Activated naive CD4-positive, alpha-beta T cell treated with anti-CD3 and anti-CD28 coated beads, Interleukin-2, amount 10 ng/mL, durations not matched to agents 7 days and 5 days (primary cell): ENCODE data around the gene LRRC38.
"Not testable (repeated sequence)": the region's sequence is repeated elsewhere in the genome, so short reads cannot be mapped to it uniquely, and the experiment has no call there.

Experiments used
- CTCF ChIA-PET: fragments of 350-600 bp; sonication (Branson Sonifier 250); formaldehyde crosslinking; loops from one replicate; lab custom pipeline; 2021; ENCODE audit warnings: antibody characterized with exemption; lab: Charles Lee
- DNase-seq: peaks from one replicate; pipeline ENCODE4 v3.0.0-alpha.2; 2020
- H3K27ac Mint-ChIP-seq: one replicate; pipeline ENCODE4 v1.8.0; 2021; ENCODE audit warnings: mild to moderate bottlenecking, moderate library complexity, mixed read lengths
- H3K27me3 Mint-ChIP-seq: one replicate; pipeline ENCODE4 v1.8.0; 2021; ENCODE audit warnings: mild to moderate bottlenecking, mixed read lengths
- H3K36me3 Mint-ChIP-seq: one replicate; pipeline ENCODE4 v1.8.0; 2021; ENCODE audit warnings: mixed read lengths
- H3K4me1 Mint-ChIP-seq: one replicate; pipeline ENCODE4 v1.8.0; 2021; ENCODE audit warnings: mixed read lengths
- H3K4me3 Mint-ChIP-seq: one replicate; pipeline ENCODE4 v1.8.0; 2021; ENCODE audit warnings: mild to moderate bottlenecking, moderate library complexity, mixed read lengths
- H3K9me3 Mint-ChIP-seq: one replicate; pipeline ENCODE4 v1.8.0; 2021; ENCODE audit warnings: mixed read lengths

Gene LRRC38

DNA sequence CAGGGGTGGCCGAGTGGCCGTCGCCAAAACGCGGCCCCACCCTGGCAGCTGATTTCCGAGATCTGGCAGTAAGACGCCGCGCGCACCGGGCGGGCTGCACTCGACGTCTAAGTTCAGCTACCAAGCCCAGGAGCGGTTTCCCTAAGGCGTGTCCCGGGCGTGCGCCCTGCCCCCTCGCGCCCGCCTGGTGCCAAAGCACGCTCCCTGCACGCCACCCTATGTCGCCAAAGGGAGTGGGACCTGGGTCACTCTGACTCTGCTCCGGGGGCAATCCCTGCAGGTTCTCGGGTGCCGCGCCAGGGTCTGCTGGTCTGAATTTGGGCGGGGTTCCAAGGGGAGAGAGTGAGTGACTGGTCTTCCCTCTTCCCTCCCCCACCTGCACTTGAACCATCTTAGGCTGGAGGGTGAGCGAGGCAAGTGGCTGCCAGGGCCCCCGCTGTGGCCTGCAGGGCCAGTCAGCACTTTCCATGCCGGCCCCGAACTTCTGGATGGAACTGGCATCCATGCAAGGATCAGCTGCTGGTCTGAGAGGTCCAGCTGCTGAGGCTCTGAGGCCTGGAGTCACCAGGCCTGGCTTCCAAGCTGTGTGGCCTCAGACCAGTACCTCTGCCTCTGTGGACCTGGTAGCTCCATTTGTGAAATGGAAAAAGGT lies at the start of gene LRRC38:
TSS of gene LRRC38 (minus strand) at position 109 of the 652 bp plus-strand sequence. CDS start 410 bp downstream, outside the sequence.
- Mint-ChIP-seq H3K27ac (no peak within 1 kb of the TSS), H3K4me3 (no peak within 1 kb of the TSS), H3K36me3 (no peaks in the 10 kb centered on the region), H3K9me3 (peaks cover under 1% of the 10 kb centered on the region), H3K4me1 (no peaks in the 10 kb centered on the region), H3K27me3 (peaks cover 72% of the 10 kb centered on the region)
- peak; percentile 27 for DNase-seq
- CTCF ChIA-PET, result interaction anchor here (1.2 to 1.3 kb wide), 2 partner anchors 14 to 36 kb away, joined by 3 to 4 read pairs; no protein-coding TSS in a partner anchor

DNA sequence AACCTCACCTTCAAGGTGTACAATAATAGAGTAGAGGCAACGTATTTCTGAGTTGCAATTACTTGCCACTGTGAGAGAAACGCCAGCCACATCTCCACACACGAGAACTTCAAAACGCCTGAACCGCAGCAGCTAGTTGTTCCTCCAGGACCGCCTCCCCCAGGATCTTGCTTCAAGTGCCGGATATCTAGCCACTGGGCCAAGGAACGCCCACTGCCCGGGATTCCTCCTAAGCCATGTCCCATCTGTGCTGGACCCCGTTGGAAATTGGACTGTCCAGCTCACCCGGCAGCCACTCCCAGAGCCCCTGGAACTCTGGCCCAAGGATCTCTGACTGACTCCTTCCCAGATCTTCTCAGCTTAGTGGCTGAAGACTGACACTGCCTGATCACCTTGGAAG lies 49.2 kb upstream of the LRRC38 start:
- H3K9me3 Mint-ChIP-seq, H3K36me3 Mint-ChIP-seq: not testable (repeated sequence)

DNA sequence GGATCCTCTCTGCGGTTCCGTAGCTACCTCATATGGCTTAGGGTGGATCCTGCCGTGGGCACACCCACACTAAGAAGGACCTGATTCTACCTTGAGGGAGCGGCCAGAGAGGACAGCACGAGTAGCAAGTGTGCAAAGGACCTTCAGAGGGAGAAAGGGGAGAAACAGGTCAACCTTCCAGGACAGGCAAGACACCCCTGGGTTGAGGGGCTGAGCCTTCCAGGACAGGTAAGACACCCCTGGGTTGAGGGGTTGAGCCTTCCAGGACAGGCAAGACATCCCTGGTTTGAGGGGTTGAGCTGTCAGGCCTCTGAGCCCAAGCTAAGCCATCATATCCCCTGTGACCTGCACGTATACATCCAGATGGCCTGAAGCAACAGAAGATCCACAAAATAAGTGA lies 46.7 kb upstream of the LRRC38 start:
- Mint-ChIP-seq H3K36me3 (no peaks in the 10 kb centered on the region), H3K4me1 (no peaks in the 10 kb centered on the region), H3K9me3 (no peaks in the 10 kb centered on the region), H3K27me3 (no peaks in the 10 kb centered on the region), H3K4me3 (no peak overlapping the region), H3K27ac (no peak overlapping the region)
- CTCF ChIA-PET, result no interaction called here
- DNase-seq, result no peak

More for the DNA sequence above, 49.2 kb upstream of the LRRC38 start:
- DNase-seq, CTCF ChIA-PET, H3K27ac Mint-ChIP-seq, H3K4me1 Mint-ChIP-seq, H3K27me3 Mint-ChIP-seq, H3K4me3 Mint-ChIP-seq: not testable (repeated sequence)

DNA sequence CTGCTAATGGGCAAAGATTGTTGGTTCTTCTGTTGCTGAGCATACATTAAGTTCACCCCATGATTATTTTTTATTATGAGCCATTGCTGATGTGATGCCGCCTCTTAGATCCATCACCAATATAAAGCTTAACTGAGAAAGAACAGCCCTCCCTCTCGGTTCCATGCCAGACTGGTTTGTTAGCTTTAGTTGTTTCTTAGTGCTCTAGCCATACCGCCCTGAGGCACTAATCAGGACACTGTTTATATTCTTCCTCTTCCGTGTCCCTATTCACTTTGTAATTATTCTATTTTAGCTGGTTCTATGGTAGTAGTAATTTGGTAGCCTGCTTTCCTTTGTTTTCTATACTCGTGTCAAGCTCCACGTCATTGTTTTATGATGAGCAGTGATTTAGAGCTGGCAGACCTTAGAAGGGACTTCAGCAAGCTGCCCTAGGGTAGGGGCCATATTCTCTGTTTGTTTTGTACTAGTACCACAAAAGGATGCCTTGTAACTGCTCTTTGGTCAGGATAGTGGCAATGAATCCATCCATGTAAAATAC lies 42.5 kb upstream of the LRRC38 start:
- no peaks in the 10 kb centered on the region for H3K9me3 Mint-ChIP-seq
- DNase-seq, result no peak
- no peaks in the 10 kb centered on the region for H3K4me1 Mint-ChIP-seq
- H3K36me3 Mint-ChIP-seq, result no peaks in the 10 kb centered on the region
- no peak overlapping the region for H3K27ac Mint-ChIP-seq
- no peaks in the 10 kb centered on the region for H3K27me3 Mint-ChIP-seq
- CTCF ChIA-PET, result no interaction called here
- H3K4me3 Mint-ChIP-seq, result no peak overlapping the region

- no peaks in the 10 kb centered on the region for H3K36me3 Mint-ChIP-seq
Measured at GRCh38 chr1:13554798-13555197, 41.0 kb upstream of the LRRC38 start.

GRCh38 chr1:13550663-13551062 lies 36.9 kb upstream of the LRRC38 start:
- CTCF ChIA-PET, result no interaction called here
- Mint-ChIP-seq H3K9me3 (no peaks in the 10 kb centered on the region), H3K27ac (no peak overlapping the region), H3K27me3 (peaks cover 7% of the 10 kb centered on the region), H3K36me3 (no peaks in the 10 kb centered on the region), H3K4me3 (no peak overlapping the region), H3K4me1 (no peaks in the 10 kb centered on the region)
- DNase-seq, result no peak

More at GRCh38 chr1:13554798-13555197, 41.0 kb upstream of the LRRC38 start:
- Mint-ChIP-seq H3K27me3 (no peaks in the 10 kb centered on the region), H3K9me3 (no peaks in the 10 kb centered on the region), H3K4me1 (no peaks in the 10 kb centered on the region), H3K27ac (no peak overlapping the region), H3K4me3 (no peak overlapping the region)
- DNase-seq, result no peak
- CTCF ChIA-PET, result no interaction called here

DNA sequence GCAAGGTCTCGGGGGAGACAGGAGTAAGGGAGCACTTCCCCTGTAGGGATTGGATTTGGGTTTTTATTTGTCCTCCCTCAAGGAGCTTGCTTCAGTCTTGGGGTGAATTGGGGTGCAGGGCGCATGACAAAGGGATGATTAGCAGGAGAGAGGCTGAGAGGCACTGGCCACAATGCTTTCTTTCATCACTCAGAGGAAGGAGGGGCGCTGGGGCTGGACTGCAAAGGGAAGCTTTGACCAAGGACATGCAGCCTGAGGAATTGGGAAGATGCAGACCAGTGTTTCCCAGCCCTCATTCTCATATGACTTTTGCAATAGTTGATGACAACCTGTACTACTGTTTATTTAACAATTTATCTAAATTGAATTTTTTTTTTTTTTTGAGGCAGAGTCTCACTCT lies 35.7 kb upstream of the LRRC38 start:
- no peak overlapping the region for H3K27ac Mint-ChIP-seq
- no peak for DNase-seq
- H3K27me3 Mint-ChIP-seq, result peaks cover 7% of the 10 kb centered on the region
- no peak overlapping the region for H3K4me3 Mint-ChIP-seq
- no peaks in the 10 kb centered on the region for H3K4me1 Mint-ChIP-seq
- H3K9me3 Mint-ChIP-seq, result no peaks in the 10 kb centered on the region
- no peaks in the 10 kb centered on the region for H3K36me3 Mint-ChIP-seq
- CTCF ChIA-PET, result no interaction called here

GRCh38 chr1:13549021-13549420 lies 35.2 kb upstream of the LRRC38 start:
- Mint-ChIP-seq H3K27me3 (peaks cover 7% of the 10 kb centered on the region), H3K36me3 (no peaks in the 10 kb centered on the region), H3K9me3 (no peaks in the 10 kb centered on the region), H3K27ac (no peak overlapping the region), H3K4me3 (no peak overlapping the region), H3K4me1 (no peaks in the 10 kb centered on the region)
- DNase-seq, result no peak
- CTCF ChIA-PET, result no interaction called here

DNA sequence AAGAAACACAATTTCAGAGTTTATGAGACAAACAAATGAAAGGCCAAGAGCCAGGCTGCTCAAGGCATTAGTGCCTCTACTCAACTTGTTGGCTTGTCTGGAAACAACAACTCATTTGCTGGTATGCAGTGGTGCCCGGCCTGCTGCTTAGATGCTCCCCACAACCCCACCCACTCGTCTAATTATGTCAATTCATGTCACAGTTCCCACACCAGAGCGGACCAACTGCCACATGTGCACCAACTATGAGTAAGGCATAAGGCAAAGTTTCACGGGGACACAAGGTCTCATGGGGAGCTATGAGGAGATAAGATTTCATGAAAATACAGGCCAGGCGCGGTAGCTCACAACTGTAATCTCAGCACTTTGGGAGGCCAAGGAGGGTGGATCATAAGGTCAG lies 34.5 kb upstream of the LRRC38 start:
- Mint-ChIP-seq H3K27ac (no peak overlapping the region), H3K9me3 (no peaks in the 10 kb centered on the region), H3K4me1 (no peaks in the 10 kb centered on the region), H3K36me3 (no peaks in the 10 kb centered on the region), H3K4me3 (no peak overlapping the region), H3K27me3 (peaks cover 7% of the 10 kb centered on the region)
- CTCF ChIA-PET, result no interaction called here
- DNase-seq, result no peak

- Mint-ChIP-seq H3K9me3 (no peaks in the 10 kb centered on the region), H3K4me1 (no peaks in the 10 kb centered on the region), H3K36me3 (no peaks in the 10 kb centered on the region), H3K4me3 (no peak overlapping the region), H3K27ac (no peak overlapping the region), H3K27me3 (peaks cover 7% of the 10 kb centered on the region)
- CTCF ChIA-PET, result no interaction called here
- no peak for DNase-seq
Measured at GRCh38 chr1:13546791-13547190, 33.0 kb upstream of the LRRC38 start.

- no peaks in the 10 kb centered on the region for H3K9me3 Mint-ChIP-seq
- no peak overlapping the region for H3K27ac Mint-ChIP-seq
- no peaks in the 10 kb centered on the region for H3K36me3 Mint-ChIP-seq
- no peak for DNase-seq
- H3K4me3 Mint-ChIP-seq, result no peak overlapping the region
- H3K27me3 Mint-ChIP-seq, result peaks cover 2% of the 10 kb centered on the region
- CTCF ChIA-PET, result no interaction called here
- H3K4me1 Mint-ChIP-seq, result no peaks in the 10 kb centered on the region
Measured at GRCh38 chr1:13544221-13544556, 30.4 kb upstream of the LRRC38 start.

DNA sequence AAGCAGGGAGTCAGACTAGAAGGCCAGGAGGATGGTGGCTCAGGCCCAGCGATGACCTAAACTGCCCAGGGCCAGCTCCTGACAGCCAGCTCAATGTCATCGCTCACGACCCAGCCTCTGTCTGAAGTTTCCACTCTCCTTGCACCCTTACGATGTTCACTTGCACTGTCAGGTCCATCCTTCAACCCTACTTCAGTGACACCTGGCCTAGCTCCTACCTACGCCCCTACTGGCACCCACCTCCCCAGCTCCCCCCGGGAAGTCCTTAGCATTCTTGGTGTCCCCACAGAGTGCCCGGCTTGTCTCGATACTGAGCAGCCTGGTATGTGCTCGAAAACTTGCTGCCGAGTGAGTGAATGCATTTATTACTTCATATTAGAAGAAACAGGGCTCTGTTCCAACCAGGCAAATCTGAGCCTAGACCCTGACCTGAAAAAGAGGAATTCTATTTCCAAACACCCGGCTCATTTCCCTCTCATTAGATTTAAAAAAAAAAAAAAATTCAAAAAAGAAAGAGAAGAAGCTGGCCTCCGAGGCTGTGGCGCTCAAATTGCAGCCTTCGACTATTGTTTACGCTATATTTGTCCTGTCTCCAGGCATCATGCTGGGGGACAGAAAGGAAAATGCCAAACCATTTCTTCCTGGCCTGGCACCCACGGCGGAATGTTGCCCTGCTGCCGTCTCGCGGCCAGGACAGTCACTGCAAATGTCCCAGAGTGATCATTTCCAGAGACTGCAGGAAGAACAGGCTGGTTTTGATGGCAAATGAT lies 29.8 kb upstream of the LRRC38 start:
- CTCF ChIA-PET, result no interaction called here
- H3K4me1 Mint-ChIP-seq, result no peaks in the 10 kb centered on the region
- H3K9me3 Mint-ChIP-seq, result no peaks in the 10 kb centered on the region
- no peaks in the 10 kb centered on the region for H3K27me3 Mint-ChIP-seq
- no peaks in the 10 kb centered on the region for H3K36me3 Mint-ChIP-seq
- H3K27ac Mint-ChIP-seq, result no peak overlapping the region
- no peak for DNase-seq
- H3K4me3 Mint-ChIP-seq, result no peak overlapping the region

DNA sequence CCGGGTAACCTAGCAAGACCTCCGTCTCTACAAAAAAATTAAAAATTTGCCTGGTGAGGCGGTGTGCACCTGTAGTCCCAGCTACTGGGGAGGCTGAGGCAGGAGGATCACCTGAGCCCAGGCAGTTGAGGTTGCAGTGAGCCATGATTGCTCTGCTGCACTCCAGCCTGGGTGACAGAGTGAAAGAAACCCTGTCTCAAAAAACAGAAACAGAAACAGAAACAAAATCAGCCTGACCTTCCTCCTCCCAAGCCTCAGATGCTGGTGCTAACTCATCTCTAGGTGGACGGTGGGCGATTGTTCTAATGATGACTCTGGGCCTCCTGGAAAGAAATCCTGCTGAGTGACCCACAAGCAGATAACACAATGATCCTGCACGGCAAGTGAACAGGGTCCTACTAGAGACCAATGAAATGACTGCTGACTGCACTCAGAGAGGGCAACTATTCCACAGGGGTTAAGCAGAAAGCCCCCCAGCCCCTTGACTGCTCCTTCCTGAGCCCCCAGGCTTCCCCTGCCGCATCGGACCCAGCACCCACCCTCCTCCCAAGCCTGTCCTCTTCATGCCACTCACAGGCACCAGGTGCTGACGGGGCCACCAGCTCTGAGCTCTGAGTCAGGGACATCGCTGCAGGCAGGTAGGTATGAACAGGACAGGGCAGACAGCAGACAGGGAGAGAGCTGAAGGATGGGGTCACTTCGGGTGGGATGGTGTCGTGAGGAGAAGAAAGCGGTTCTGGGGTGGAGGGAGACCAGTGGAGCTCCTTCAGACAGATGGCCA lies 27.8 kb upstream of the LRRC38 start:
- no peaks in the 10 kb centered on the region for H3K9me3 Mint-ChIP-seq
- no peak overlapping the region for H3K4me3 Mint-ChIP-seq
- no peaks in the 10 kb centered on the region for H3K4me1 Mint-ChIP-seq
- no peaks in the 10 kb centered on the region for H3K27me3 Mint-ChIP-seq
- no peaks in the 10 kb centered on the region for H3K36me3 Mint-ChIP-seq
- DNase-seq, result no peak
- CTCF ChIA-PET, result no interaction called here
- H3K27ac Mint-ChIP-seq, result no peak overlapping the region

DNA sequence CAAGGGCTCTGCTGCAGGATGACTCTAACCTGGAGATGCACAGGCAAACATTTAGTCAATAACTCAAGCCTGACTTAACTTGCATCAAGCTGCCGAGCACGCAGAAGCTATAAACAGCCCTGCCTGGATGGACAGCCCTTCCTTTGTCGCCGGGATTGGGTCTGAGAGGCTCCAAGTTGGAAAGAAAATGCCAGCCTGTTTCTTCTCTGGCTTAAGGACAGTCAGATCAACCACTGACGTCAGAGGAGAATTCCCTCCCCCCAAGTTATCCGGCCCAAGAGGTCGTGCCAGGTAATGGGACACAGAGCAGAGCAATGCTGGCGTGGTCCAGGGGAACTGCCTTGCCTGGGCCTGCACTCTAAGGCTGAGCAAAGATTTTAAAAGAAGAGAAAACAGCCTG lies 27.1 kb upstream of the LRRC38 start:
- no peak for DNase-seq
- Mint-ChIP-seq H3K9me3 (no peaks in the 10 kb centered on the region), H3K4me1 (no peaks in the 10 kb centered on the region), H3K27me3 (no peaks in the 10 kb centered on the region), H3K27ac (no peak overlapping the region), H3K36me3 (no peaks in the 10 kb centered on the region), H3K4me3 (no peak overlapping the region)
- CTCF ChIA-PET, result no interaction called here
